Fibroblast of villous mesenchyme (primary cell): ENCODE data around the gene MYH10. TPM values are rescaled to one million over a fixed set of nuclear protein-coding genes. Genes with fewer than 3 reads are reported as not detected.

Experiments used
- DNase-seq: peaks from one replicate; pipeline ENCODE4 v3.0.0-alpha.2; 2010; ENCODE audit warnings: low read depth
- H3K4me3 ChIP-seq: 2 replicates; pipeline ENCODE4 v1.5.1; 2011; ENCODE audit warnings: low read depth, mild to moderate bottlenecking, low read length
- total RNA-seq: library from RNA; depleted of rRNA; stranded (reverse); fragments of >200 nt; gene quantifications from 2 replicates; pipeline ENCODE4 v1.2.3, GENCODE V29; 2012
- TF ChIP-seq, protein P1 (sequence below): IDR thresholded peaks from 2 replicates; pipeline ENCODE4 v1.5.1; 2012; ENCODE audit warnings: low read depth, mild to moderate bottlenecking, low read length; ENCODE audit not compliant: insufficient read depth

The MYH10 gene
- total RNA-seq, 1 donor = 94.1 TPM

DNA sequence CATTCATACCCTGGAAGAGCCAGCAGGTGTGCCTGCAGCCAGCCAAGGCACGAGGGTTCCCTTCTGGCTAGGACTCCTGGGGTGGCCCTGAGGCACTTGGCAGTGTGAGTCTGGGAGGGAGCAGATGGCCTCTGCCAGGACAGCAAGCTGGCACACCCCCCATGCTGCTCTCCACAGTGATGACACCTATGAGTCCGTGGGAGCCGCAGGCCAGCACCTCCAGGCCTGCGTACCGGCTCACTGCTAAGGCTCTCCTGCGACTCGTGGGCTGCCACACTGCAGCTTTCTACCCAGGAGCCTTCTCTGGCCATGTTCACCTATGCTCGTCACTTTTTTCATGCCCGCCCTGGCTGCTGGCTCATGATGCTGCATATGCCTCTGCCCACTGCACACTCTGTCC is 126.7 kb downstream of the MYH10 start:
- DNase-seq = no peak
- no peak overlapping the region for H3K4me3 ChIP-seq
- TF ChIP-seq, protein P1, sequence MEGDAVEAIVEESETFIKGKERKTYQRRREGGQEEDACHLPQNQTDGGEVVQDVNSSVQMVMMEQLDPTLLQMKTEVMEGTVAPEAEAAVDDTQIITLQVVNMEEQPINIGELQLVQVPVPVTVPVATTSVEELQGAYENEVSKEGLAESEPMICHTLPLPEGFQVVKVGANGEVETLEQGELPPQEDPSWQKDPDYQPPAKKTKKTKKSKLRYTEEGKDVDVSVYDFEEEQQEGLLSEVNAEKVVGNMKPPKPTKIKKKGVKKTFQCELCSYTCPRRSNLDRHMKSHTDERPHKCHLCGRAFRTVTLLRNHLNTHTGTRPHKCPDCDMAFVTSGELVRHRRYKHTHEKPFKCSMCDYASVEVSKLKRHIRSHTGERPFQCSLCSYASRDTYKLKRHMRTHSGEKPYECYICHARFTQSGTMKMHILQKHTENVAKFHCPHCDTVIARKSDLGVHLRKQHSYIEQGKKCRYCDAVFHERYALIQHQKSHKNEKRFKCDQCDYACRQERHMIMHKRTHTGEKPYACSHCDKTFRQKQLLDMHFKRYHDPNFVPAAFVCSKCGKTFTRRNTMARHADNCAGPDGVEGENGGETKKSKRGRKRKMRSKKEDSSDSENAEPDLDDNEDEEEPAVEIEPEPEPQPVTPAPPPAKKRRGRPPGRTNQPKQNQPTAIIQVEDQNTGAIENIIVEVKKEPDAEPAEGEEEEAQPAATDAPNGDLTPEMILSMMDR = no peak

DNA sequence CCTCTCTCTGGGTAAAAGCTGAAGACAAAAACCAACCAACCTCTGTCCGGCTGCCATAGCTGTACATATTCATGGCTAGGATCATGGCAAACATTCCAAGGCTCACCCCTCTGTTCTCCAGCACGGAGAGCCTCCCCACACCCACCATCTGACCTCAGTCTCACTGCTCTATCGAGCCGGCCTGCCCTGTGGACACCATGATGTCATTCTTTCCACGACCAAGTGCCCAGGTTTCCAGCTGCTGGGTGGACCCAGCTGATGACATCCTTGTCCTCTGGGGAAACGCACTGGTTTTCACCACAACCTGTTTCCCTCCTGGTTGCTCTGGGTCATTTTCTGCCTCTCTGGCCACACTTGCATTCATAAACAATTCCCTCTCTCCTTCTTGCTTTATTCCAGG is 127.2 kb downstream of the MYH10 start:
- TF ChIP-seq, protein P1 = no peak
- no peak overlapping the region for H3K4me3 ChIP-seq
- no peak for DNase-seq

DNA sequence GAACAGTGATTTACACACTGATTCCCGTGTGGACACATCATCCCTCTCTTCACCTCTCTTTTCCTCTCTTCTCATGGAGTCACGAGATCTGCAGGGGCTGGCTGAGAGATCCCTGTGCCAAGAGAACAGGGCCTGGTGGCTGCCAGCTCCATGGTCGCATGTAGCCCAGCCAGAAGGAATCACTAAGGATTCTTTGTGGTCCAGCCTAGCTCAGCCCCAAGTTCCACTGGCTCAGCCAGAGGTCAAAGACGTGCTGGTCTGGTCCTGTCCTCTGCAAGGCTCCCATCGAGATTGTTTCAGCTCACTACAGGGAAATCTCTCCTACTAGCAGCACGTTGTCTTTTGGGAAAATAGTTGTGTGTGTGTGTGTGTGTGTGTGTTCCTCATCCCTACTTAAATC is 128.4 kb downstream of the MYH10 start:
- TF ChIP-seq, protein P1 = no peak
- no peak for DNase-seq
- no peak overlapping the region for H3K4me3 ChIP-seq

DNA sequence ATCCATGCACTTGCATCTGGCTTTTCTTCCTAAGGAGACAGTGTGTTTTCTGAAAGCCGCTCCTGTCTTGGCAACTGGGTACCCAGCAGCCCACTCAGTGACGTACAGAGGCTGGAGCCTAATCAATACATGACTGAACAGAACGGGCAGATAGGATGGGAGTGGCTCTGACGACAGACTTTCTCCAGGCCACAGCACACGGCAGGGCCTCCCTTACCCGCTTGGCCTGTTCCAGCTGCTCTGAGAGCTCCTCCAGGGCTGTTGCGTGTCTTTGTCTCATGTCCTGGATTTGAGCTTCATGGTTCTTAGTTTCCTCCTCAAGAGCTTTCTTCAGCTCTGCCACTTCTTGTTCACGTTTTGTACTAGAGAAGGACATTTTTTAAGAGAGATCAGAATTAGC is 129.9 kb downstream of the MYH10 start:
- H3K4me3 ChIP-seq = no peak overlapping the region
- TF ChIP-seq, protein P1 = no peak
- no peak for DNase-seq

DNA sequence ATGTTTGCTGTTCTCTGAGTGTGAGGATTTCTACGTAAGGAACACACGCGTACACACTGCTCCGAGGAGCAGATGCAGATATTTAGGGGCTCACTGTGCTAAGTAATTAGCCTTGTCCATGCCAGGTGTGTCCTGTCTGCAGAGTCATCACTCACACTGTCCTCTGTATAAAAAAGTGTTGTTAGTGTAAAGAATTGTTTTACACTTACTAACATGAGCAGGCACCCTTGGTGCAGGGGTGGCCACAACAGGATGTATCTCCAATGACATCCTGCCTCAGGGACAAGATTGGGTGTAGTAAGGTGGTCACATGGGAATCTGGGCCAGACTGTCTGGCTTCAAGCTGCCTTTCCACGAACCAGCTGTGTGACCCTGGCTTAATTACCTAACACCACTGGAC is 130.9 kb downstream of the MYH10 start:
- no peak overlapping the region for H3K4me3 ChIP-seq
- DNase-seq = no peak
- TF ChIP-seq, protein P1 = no peak

DNA sequence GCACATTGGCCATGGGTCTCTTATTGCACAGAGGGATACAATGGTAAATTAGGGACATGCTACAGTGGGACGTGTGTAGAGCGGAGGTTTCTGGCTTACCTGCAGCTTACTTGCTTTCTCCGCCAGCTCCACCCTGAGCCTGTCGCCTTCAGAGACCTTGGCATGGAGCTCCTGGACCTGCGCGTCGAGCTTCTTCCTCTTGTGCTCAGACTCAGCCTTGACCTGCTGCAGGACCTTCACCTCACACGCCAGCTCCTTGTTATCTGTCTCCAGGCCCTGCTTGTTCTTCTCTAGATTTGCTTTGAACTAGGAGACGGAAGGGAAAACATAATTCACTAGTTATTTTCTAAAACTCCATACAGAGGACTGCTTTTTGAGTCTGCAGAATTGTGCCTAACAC is 131.4 kb downstream of the MYH10 start:
- no peak overlapping the region for H3K4me3 ChIP-seq
- no peak for DNase-seq
- TF ChIP-seq, protein P1 = no peak

DNA sequence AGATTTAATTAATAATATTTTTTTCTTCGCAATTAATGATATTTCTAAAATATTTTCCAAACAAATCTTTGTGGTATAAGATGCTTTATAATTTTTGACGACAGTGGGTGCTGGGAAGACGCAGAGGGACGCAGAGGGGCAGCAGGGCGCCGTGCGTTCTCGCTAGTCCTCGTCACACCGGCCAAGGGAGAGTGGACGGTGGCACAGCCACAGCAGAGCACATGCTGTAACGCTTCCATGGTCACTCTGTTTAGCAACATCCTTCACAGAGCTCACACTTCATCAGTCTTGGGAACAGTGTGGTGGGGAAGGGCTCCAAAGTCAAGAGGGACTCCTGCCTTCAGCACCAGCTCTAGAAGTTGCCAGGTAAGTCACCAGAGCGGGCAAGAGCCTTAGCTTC is 134.4 kb downstream of the MYH10 start:
- no peak for DNase-seq
- no peak overlapping the region for H3K4me3 ChIP-seq
- TF ChIP-seq, protein P1 = no peak
